ENCODE measurements around the gene OR4M2.
"Not testable (repeated sequence)": the region's sequence is repeated elsewhere in the genome, so short reads cannot be mapped to it uniquely, and the experiment has no call there.

Gene OR4M2, protein sequence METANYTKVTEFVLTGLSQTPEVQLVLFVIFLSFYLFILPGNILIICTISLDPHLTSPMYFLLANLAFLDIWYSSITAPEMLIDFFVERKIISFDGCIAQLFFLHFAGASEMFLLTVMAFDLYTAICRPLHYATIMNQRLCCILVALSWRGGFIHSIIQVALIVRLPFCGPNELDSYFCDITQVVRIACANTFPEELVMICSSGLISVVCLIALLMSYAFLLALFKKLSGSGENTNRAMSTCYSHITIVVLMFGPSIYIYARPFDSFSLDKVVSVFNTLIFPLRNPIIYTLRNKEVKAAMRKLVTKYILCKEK

DNA sequence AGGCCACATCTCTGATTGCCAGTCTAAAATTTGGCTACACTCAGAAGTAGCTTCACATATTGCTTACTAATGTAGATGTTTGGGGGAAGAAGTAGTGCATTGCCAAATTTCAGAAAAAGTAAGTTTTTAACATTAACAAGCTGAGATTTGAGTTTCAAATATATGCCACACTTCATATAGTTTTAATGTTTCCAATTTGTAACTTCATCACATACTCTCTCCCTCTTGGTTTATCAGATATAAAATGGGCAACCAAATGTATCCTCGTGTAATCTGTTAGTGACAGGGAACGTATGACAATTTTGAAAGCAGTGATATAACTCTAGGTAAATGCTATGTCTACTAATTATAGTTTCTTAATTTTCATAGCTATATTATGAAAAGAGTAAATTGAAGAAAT, at the start of gene OR4M2:
Gene OR4M2, plus strand, starts transcription at position 301 of the 400 bp plus-strand sequence. Its CDS starts 98 bp downstream, at position 399.
- not testable (repeated sequence) for FAIRE-seq

DNA sequence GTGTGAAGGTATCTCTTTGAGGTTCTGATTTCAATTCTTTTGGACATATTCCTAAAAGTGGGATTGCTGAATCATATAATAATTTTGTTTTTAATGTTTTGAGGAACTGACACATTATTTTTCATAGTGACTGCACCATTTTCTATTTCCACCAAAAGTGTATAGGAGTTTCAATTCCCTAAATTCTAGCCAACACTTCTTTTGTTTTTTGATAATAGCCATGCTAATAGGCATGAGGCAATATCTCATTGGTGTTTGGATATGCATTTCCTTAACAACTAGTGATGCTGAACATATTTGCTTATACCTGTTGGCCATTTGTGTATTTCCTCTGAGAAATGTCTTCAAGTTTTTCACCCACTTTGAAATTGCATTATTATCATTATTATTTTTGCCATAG, 11.1 kb upstream of the OR4M2 start:
- FAIRE-seq, result not testable (repeated sequence)

DNA sequence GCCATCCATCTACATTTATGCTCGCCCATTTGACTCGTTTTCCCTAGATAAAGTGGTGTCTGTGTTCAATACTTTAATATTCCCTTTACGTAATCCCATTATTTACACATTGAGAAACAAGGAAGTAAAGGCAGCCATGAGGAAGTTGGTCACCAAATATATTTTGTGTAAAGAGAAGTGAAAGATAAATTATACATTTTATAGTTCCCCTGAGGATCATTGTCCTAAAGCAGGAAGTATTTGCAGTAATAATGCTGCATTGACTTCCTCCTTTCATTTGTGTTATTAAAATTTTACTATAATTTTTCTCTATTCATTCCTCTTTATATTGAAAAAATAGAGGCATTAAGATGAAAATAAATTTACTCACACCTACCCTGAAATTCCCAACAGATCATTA, 1.1 kb downstream of the OR4M2 start:
- not testable (repeated sequence) for FAIRE-seq

DNA sequence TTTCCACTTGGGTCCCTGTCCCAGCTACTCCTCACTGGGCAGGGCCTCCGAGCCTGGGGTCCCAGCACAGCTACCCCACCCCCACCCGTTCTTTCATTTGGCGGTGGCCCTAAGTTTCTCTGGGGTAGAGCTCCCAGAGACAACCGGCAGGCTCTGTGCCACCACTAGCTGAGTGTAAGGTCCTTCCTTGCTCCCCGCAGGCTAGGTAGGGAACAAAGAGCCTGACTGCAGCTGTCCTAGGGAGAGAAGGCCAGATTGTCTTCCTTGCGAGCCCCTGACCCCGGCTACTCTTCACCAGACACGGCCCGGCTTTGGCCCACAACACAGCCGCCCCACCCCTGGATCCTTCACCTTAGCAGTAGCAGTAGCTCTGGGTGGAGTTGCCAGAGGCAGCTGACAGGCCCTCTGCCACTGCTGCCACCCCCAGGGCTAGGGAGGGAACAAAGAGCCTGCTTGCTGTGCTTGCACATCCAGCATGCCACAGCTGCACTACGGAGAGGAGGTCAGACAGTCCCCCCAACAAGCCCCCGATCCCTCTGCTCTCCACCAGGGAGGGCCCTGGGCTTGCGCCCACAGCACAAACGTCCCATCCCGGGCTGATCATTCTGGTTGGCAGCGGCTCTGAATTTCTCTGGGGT, 18.4 kb downstream of the OR4M2 start:
- FAIRE-seq, result not testable (repeated sequence)

DNA sequence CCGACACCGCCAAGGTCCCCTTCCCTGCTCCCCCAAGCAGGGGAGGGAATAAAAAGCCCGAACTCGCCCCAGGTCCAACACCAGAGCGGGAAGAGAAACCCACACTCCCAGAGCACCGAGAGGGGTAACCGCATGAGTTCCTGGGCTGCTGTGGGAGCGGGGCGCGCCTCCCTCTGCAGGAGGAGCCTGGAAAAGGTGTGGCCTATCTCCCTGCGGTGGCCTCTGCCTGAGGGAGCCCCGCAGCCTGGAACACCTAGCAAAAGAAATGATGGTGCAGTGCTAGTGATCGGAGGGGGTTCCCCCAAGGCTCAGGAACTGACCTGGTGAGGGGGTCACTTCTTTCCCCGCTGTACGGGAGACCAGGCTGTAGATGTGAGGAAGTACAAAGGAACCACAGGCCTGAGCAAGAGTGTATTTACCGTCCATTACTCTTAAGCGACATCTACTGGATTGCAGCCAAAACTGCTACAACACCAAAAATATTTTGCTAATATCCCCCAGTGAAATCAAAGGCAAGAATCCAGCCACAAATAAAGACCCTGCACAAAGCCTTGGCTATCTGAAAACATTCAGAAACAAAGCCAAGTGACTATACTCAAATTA, 19.1 kb downstream of the OR4M2 start:
- not testable (repeated sequence) for FAIRE-seq

DNA sequence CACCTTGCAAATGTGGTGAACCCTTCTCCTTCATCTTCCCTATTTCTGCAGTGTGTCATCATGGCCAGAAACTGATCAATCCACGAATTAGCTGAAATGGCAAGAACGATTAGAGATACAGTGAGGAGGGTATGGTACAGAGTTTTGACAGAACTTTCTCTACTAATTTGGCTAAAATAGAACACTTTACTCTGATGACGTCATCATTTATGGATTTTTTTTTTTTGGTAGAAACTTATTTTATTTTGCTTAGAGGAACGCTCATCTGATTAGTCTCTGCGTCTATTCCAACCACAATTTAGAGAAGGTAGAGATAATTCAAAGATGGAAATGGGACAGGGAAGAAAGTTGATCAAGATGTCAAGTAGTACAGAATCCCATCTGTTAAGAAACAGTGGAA, 41.7 kb downstream of the OR4M2 start:
- not testable (repeated sequence) for FAIRE-seq
